Islet of Langerhans (tissue), 1 donor: Measurements from ENCODE around the gene PNMA6F.
A peak's percentile ranks its signal among the peaks of the same experiment; 100 is the strongest.

Experiments used
- FAIRE-seq: peaks from one replicate; lab custom pipeline; 2011; peaks lifted over from hg19 to GRCh38; lab: Jason Lieb, UNC

PNMA6F gene

DNA sequence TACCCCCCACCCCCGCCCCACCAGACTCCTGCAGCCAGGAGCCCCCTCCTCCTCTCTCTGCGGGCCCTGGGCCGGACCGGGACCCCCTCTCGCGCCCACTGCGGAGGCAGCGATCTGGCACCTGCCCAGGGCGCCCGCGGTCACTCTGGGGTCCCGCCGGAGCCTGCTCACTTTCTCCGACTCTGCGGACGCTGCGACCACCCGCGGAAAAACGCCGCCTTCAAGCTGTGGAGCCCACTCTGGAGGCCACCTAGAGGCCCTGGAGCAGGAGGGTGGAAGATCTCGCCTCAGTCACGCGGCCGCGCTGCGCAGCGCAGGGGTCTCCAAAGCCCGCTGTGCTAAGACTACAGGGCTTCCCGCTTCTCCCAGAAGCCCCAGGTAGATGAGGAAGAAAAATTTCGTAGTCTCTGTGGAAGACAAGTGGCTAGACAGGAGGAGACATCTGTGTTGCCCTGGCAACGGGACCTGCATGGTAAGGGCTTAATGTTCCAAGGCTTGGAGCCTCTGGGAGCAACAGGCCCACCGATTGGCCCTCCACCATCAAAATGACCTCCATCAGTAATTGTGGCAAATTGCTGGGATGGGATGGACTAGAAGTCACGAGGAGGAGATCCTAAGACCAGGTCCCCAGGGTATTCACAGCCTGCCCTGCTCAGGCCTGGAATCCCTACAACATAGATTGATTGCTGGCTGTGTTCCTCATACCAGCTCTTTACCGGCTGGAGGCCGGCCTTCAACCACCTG is at the start of gene PNMA6F:
PNMA6F (minus strand) TSS at position 387 of the 744 bp plus-strand sequence. CDS start 1,093 bp downstream, outside the sequence.
- FAIRE-seq = no peak

DNA sequence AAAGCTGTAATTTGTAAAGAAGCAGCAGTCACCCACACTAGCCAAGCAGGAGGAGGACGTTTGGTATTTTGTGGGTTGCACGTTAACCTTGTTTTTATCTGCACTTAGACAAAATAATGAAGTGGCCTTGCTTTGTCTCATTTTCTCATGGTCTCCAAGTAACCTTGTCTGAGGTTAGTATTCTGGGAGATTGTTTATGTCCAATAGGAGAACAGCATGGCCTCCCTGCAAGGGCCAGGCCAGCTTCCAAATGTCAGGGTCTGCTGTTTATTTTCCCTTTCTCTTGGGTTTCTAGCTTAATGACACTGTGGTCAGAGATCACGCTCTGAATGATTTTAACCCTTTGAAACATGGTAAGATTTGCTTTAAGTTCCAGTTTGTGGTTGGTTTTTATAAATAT is 49.7 kb upstream of the PNMA6F start:
- FAIRE-seq = no peak

DNA sequence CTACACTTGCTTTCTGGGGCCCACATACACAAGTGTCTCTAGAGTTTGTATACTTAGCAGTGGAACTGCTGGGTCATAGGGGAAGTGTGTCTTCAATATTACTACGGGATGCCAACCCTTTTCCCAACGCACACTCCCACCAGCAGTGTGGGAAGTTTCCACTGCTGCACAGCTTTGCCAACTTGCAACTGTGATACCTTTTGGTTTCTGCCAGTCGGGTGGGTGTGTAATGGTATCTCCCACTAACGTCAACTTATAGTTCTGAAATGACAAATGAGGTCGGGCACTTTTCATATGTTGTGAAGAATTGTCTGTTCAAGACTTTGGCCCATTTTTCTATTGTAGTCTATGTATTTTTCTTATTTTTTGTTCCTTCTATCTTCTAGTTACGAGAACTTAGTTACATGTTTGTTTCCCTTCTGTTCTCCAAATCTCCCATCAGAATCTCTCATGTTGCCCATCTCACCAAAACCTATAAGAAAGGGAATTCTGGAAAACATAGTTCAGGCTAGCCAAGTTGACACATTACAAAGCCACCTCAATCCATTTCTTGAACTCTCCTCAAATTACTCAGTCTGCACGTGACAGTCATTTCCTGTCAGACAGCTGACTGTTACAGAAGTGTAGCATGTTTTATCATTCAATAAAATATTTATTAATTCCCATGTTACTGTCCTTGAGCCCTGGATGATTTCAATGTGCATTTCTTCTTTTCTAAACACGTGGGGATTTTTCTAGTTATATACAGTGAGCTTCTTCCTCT is 48.9 kb upstream of the PNMA6F start:
- peak; percentile 60 for FAIRE-seq

DNA sequence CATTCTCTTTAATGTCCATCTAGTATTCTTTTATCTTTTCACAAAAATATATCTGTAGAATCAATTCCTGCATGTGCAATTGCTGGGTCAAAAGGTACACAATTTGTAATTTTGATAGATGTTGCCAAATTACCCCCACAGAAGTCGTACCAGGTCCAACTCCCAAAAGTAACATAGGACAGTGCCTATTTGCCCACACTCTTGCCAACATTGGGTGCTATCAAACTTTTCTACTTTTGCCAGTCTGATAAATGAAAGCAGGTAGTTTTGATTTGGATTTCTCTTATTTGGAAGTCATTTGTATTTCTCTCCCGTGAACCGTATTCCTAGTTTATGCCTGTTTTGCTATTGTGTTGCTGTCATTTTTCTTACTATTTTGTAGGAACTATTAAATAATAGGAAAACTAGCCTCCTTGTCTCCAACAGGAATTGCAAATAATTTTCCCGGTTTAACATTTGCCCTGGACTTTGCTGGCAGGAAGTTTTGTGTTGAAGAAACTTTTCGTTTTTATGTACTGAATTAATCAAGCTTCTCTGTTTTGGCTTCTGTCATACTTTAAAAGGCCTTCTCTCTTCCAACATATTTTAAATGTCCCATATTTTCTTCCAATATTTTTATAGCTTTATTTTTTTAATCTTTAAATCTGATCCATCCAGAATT is 45.4 kb upstream of the PNMA6F start:
- peak; percentile 27 for FAIRE-seq

DNA sequence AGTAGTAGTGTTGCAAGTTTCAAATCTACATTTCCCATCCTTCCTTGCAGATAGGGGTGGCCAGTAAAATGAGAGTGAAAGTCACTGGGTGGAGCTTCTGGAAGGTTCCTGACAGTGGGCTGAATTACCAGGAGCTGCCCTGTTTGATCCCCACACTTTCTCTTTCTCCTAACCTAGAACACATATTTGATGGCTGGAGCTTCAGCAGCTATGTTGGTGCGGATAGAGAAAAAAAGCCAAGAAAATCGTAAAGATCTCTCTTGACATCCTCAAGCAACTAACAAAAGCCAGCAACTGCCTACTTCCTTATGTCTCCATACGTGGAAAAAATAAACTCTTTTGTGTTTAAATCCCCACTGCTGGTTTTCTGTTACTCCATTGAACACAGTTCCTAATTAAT is 44.6 kb upstream of the PNMA6F start:
- FAIRE-seq = no peak

DNA sequence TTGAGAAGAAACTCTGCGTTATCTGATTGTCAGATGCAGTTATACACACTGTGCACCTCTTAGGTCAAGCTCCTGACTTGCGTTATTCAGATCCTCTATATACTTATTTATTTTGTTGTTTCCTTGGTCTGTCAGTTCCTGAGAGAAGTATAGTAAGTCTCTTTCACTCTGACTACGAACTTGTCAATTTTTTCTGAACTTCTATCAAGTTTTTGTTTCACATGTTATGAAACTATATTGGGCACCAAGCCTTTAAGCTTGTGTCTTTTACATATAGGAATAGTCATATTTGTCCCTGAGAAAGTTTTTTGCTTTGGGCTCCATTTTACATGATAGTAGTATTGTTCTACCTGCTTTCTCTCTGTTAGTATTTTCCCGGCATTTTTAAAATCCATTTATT is 44.1 kb upstream of the PNMA6F start:
- FAIRE-seq = no peak

DNA sequence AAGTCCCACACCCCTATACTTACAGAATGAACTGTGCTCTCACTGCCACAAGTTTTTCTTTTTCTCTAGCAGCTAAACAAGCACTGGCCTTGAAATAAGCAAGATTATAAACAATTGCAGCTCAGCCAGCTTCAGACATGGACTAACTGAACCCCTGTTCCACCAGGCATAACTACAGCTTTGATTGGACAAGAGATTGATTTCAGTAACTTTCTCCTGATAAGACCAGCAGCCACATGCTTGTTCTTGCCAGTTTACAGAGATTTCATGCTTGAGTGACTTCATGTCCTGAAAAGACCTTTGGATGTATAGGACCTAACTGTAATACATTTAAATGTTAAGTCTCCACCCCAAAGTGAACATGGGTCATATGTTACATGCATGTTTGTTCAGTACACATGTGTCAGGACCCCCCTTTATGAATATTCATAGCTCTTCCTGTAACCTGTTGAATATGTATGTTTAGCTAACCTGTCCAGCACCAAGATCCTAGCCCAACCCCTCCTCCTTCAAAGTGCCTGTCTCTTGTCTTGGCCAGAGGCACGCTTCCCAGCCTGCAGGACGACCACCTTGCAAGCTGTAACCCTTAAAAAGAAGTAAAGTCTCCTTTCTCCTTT is 40.3 kb upstream of the PNMA6F start:
- FAIRE-seq = peak; percentile 93

DNA sequence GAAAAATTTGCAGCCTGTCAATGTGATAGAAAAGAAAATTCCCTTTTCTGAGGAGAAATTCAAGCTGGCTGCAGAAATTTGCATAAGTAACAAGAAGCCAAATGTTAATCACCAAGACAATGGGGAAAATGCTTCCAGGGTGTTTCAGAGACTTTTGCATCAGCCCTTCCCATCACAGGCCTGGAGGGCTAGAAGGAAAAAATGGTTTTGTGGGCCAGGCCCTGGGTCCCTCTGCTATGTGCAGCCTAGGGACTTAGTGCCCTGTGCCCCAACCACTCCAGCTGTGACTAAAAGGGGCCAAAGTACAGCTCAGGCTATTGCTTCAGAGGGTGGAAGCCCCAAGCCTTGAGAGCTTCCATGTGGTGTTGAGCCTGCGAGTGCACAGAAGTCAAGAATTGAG is 36.3 kb upstream of the PNMA6F start:
- no peak for FAIRE-seq

- no peak for FAIRE-seq
Measured at GRCh38 chrX:153353416-153353815, 31.8 kb upstream of the PNMA6F start.

- no peak for FAIRE-seq
Measured at GRCh38 chrX:153352858-153353257, 31.3 kb upstream of the PNMA6F start.

- no peak for FAIRE-seq
Measured at GRCh38 chrX:153351981-153352380, 30.4 kb upstream of the PNMA6F start.

- no peak for FAIRE-seq
Measured at GRCh38 chrX:153349952-153350351, 28.4 kb upstream of the PNMA6F start.

GRCh38 chrX:153348421-153348820 is 26.9 kb upstream of the PNMA6F start:
- no peak for FAIRE-seq

DNA sequence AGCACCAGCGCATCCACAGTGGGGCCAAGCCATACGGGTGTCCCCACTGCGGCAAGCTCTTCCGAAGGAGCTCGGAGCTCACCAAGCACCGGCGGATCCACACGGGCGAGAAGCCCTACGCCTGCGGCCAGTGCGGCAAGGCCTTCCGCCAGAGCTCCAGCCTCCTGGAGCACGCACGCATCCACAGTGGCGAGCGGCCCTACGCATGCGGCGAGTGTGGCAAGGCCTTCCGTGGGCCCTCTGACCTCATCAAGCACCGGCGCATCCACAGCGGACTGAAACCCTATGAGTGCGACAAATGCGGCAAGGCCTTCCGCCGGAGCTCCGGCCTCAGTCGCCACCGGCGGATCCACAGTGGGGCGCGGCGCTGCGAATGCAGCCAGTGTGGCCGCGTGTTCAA is 26.0 kb upstream of the PNMA6F start:
- no peak for FAIRE-seq

- FAIRE-seq = no peak
Measured at GRCh38 chrX:153343674-153344073, 22.1 kb upstream of the PNMA6F start.

DNA sequence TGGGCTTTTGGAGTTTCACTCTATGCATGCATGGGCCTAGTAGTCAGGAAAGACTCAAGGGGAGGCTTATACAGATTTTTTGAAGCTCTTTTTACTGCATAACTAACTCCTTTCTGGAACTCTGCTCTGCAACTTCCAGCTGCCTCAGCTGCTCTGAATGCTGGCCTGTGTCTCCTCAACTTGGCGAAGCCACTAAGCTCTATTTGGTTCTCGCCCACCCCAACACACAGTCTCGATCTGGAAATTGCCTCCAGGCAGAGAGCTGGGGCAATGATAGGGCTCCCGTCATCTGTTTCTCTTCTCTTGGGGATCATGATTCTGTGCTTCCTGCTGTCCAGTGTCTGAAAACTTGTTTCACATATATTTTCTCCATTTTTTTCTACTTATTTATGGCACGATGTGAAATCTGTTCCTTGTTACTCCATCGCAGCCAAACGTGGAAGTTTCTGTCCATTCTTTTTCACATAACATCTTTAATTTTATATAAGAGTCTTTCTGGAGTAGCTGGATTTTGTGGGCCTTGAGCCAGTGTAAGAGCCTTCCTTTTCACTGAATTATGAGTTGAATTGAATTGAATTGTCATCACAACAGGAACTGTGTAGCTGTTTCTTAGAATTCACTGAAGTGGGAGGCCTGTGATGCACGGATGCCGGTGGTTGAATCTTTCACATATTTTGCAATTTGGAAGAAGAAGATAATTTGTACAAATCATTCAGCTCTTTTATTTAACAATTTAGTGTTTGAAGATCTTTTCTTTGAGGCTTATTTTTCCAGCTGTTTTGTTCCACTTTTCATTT is 21.4 kb upstream of the PNMA6F start:
- FAIRE-seq = no peak

DNA sequence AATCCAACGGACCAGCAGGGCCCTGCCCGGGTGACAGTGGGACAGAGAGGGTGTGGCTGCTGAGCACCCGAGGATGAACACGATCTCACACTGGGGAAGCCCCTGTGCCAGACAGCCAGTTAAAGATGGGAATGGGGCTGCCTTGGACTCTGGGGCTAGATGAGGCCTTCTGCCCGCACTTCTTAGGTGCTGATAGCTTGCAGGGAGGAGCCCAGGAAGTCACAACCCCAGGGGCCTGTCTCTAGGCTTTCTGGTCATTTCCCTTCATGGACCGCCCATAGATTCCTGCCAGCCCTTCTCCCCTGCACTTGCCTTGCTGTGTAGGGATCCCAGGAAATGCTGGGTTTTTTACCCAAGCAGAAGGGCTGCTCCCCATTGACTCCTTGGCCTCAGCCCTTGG is 18.5 kb upstream of the PNMA6F start:
- FAIRE-seq = no peak

DNA sequence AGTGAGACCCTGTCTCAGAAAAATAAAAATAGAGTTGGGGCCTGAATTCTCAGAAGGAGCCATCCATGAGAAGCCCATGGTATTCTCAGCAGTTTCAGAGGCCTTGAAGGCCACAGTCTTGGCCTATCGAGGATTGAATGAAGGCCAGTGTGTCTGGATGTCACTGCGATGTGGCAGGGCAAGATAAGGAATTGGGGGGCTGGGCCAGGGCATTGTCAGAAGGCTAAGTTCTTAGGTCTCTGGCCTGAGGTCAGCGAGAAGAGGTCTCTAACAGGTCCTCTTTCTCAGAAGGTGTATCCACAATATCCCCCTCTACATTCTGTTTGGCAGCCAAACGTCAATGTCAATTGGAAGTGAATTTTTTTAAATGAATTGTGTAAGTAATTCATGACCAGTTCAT is 18.1 kb upstream of the PNMA6F start:
- FAIRE-seq = no peak

- no peak for FAIRE-seq
Measured at GRCh38 chrX:153338836-153339235, 17.3 kb upstream of the PNMA6F start.

- no peak for FAIRE-seq
Measured at GRCh38 chrX:153336988-153337387, 15.4 kb upstream of the PNMA6F start.

GRCh38 chrX:153336121-153336894 is 14.7 kb upstream of the PNMA6F start:
- FAIRE-seq = no peak
